Ishikawa (cell line): ENCODE data around the gene COL12A1.

Source experiments
- EP300 ChIP-seq: IDR thresholded peaks from 2 replicates; pipeline ENCODE4 v1.6.1; 2012; ENCODE audit warnings: borderline replicate concordance
- MAX ChIP-seq: IDR thresholded peaks from 2 replicates; pipeline ENCODE4 v1.6.1; 2012
- RAD21 ChIP-seq: IDR thresholded peaks from 2 replicates; pipeline ENCODE4 v1.6.1; 2012; ENCODE audit warnings: low read depth
- REST ChIP-seq: IDR thresholded peaks from 2 replicates; pipeline ENCODE4 v1.6.1; 2012; ENCODE audit warnings: low read depth, mild to moderate bottlenecking
- TAF1 ChIP-seq: IDR thresholded peaks from 2 replicates; pipeline ENCODE4 v1.6.1; 2012; ENCODE audit warnings: low read depth, mild to moderate bottlenecking
- TCF12 ChIP-seq: IDR thresholded peaks from 2 replicates; pipeline ENCODE4 v1.6.1; 2012; ENCODE audit warnings: low read depth
- TEAD4 ChIP-seq: IDR thresholded peaks from 2 replicates; pipeline ENCODE4 v1.6.1; 2012
- YY1 ChIP-seq: IDR thresholded peaks from 2 replicates; pipeline ENCODE4 v1.6.1; 2012; ENCODE audit warnings: low read depth
- ZBTB7A ChIP-seq: IDR thresholded peaks from 2 replicates; pipeline ENCODE4 v1.6.1; 2012; ENCODE audit warnings: low read depth

GRCh38 chr6:75109022-75109421 is 96.8 kb downstream of the COL12A1 start:
- TF ChIP-seq YY1, result no peak
- TF ChIP-seq TEAD4, result no peak
- TF ChIP-seq ZBTB7A, result no peak
- no peak for TF ChIP-seq TCF12
- TF ChIP-seq RAD21, result no peak
- TF ChIP-seq EP300, result no peak
- no peak for TF ChIP-seq REST
- TF ChIP-seq TAF1, result no peak
- no peak for TF ChIP-seq MAX
